Endodermal cell (in vitro differentiated cells): ENCODE measurements around the gene UGP2. TPM values are rescaled to one million over a fixed set of nuclear protein-coding genes. Genes with fewer than 3 reads are reported as not detected.

Experiments
- DNase-seq: peaks from one replicate; pipeline ENCODE4 v3.0.0-alpha.2; 2017
- H3K27ac ChIP-seq: 2 replicates; pipeline ENCODE4 v1.5.1; 2013; ENCODE audit warnings: mild to moderate bottlenecking, low read depth, low read length, moderate library complexity
- H3K27me3 ChIP-seq: 2 replicates; pipeline ENCODE4 v1.6.1; 2013; ENCODE audit warnings: mild to moderate bottlenecking, low read length, moderate library complexity; ENCODE audit not compliant: insufficient read depth, control insufficient read depth, poor library complexity, severe bottlenecking
- H3K36me3 ChIP-seq: 2 replicates; pipeline ENCODE4 v1.7.0; 2013; ENCODE audit warnings: mild to moderate bottlenecking, low read length, moderate library complexity; ENCODE audit not compliant: control insufficient read depth, insufficient read depth
- H3K4me1 ChIP-seq: one replicate; pipeline ENCODE4 v1.7.0; 2013; ENCODE audit warnings: low read length; ENCODE audit not compliant: control insufficient read depth, insufficient read depth
- H3K4me3 ChIP-seq: 2 replicates; pipeline ENCODE4 v1.5.1; 2013; ENCODE audit warnings: mild to moderate bottlenecking, low read length, moderate library complexity
- H3K9ac ChIP-seq: 2 replicates; pipeline ENCODE4 v1.6.1; 2013; ENCODE audit warnings: mild to moderate bottlenecking, low read length, moderate library complexity; ENCODE audit not compliant: poor library complexity, severe bottlenecking; ENCODE audit errors: extremely low read depth
- H3K9me3 ChIP-seq: 2 replicates; pipeline ENCODE4 v1.6.1; 2013; ENCODE audit warnings: mild to moderate bottlenecking, low read length, moderate library complexity; ENCODE audit not compliant: control insufficient read depth
- H3K27ac Mint-ChIP-seq: 2 replicates; pipeline ENCODE4 v1.8.0; 2020; ENCODE audit warnings: mixed read lengths
- H3K27me3 Mint-ChIP-seq: 2 replicates; pipeline ENCODE4 v1.8.0; 2021; ENCODE audit warnings: mild to moderate bottlenecking, mixed read lengths; ENCODE audit not compliant: insufficient read depth
- H3K36me3 Mint-ChIP-seq: 2 replicates; pipeline ENCODE4 v1.8.0; 2020; ENCODE audit warnings: low read depth, mixed read lengths
- H3K4me1 Mint-ChIP-seq: 2 replicates; pipeline ENCODE4 v1.8.0; 2020; ENCODE audit warnings: mixed read lengths
- H3K4me3 Mint-ChIP-seq: 2 replicates; pipeline ENCODE4 v1.8.0; 2020; ENCODE audit warnings: mild to moderate bottlenecking, moderate library complexity, mixed read lengths
- H3K9me3 Mint-ChIP-seq: 2 replicates; pipeline ENCODE4 v1.8.0; 2020; ENCODE audit warnings: mild to moderate bottlenecking, mixed read lengths
- CTCF ChIP-seq: fragments of 200-600 bp; sonication (generic); conservative IDR thresholded peaks from 2 replicates; pipeline ENCODE4 v1.5.0; 2021; ENCODE audit warnings: antibody characterized with exemption, mild to moderate bottlenecking
- WGBS, 2 experiments: methylation state at CpG; one replicate each; pipeline versions ENCODE4 v1.1.5 to v1.1.7; 2013; ENCODE audit warnings: missing lambda C conversion rate in 2 of 2, mixed read lengths in 1 of 2; ENCODE audit not compliant: insufficient coverage in 1 of 2, insufficient read length in 1 of 2; 5-methylcytosine and 5-hydroxymethylcytosine counted together
- total RNA-seq, 2 donors: library from RNA; stranded (reverse); fragmentation: NEBNext Ultra II Directional in 1 of 2; extraction: Animal tissue kit (Norgen Biotek cat#: 25700) in 1 of 2; gene quantifications; 2 replicates in 1 of 2; 3 replicates in 1 of 2; pipeline ENCODE4 v1.2.1, GENCODE V29; 2021

UGP2 gene
- total RNA-seq, 2 donors from 2014 or later, result 104 to 136 TPM

- no peak for TF ChIP-seq CTCF
- Mint-ChIP-seq H3K9me3 (no peaks in the 10 kb centered on the region), H3K4me1 (peaks cover 30% of the 10 kb centered on the region), H3K27ac (no peak overlapping the region), H3K4me3 (no peak overlapping the region), H3K36me3 (peaks cover 57% of the 10 kb centered on the region), H3K27me3 (no peaks in the 10 kb centered on the region)
- H3K4me1 ChIP-seq, result no peaks in the 10 kb centered on the region
- no peak overlapping the region for H3K4me3 ChIP-seq
- peaks cover 89% of the 10 kb centered on the region for H3K36me3 ChIP-seq
- H3K27ac ChIP-seq, result no peak overlapping the region
- H3K9me3 ChIP-seq, result no peaks in the 10 kb centered on the region
- no peak for DNase-seq
- H3K9ac ChIP-seq, result no peak overlapping the region
- WGBS, 2 experiments, result 80 to 92% methylated on average over 1 to 2 of the region's 2 CpGs
- no peaks in the 10 kb centered on the region for H3K27me3 ChIP-seq
Observed at GRCh38 chr2:63893163-63893562, 51.5 kb downstream of the UGP2 start.

- peaks cover 62% of the 10 kb centered on the region for H3K36me3 Mint-ChIP-seq
- H3K4me3 Mint-ChIP-seq, result no peak overlapping the region
- H3K27me3 Mint-ChIP-seq, result no peaks in the 10 kb centered on the region
- no peak overlapping the region for H3K27ac ChIP-seq
- H3K27me3 ChIP-seq, result no peaks in the 10 kb centered on the region
- H3K9me3 ChIP-seq, result no peaks in the 10 kb centered on the region
- TF ChIP-seq CTCF, result no peak
- H3K4me1 Mint-ChIP-seq, result peaks cover 24% of the 10 kb centered on the region
- 89 to 100% methylated on average over 1 of the region's 1 CpG for WGBS, 2 experiments
- H3K9me3 Mint-ChIP-seq, result no peaks in the 10 kb centered on the region
- peaks cover 90% of the 10 kb centered on the region for H3K36me3 ChIP-seq
- no peak overlapping the region for H3K27ac Mint-ChIP-seq
- no peaks in the 10 kb centered on the region for H3K4me1 ChIP-seq
- no peak overlapping the region for H3K4me3 ChIP-seq
- no peak for DNase-seq
- H3K9ac ChIP-seq, result no peak overlapping the region
Observed at GRCh38 chr2:63894167-63894566, 52.5 kb downstream of the UGP2 start.

- H3K9me3 Mint-ChIP-seq, result peaks cover 6% of the 10 kb centered on the region
- H3K27ac Mint-ChIP-seq, result no peak overlapping the region
- no peak overlapping the region for H3K4me3 ChIP-seq
- H3K4me3 Mint-ChIP-seq, result no peak overlapping the region
- WGBS, 2 experiments, result 94 to 100% methylated on average over 1 to 5 of the region's 5 CpGs
- peaks cover 69% of the 10 kb centered on the region for H3K36me3 ChIP-seq
- H3K9me3 ChIP-seq, result peaks cover 18% of the 10 kb centered on the region
- DNase-seq, result no peak
- H3K4me1 Mint-ChIP-seq, result no peaks in the 10 kb centered on the region
- no peak for TF ChIP-seq CTCF
- H3K27ac ChIP-seq, result no peak overlapping the region
- H3K9ac ChIP-seq, result no peak overlapping the region
- no peaks in the 10 kb centered on the region for H3K4me1 ChIP-seq
- H3K36me3 Mint-ChIP-seq, result peaks cover 69% of the 10 kb centered on the region
- H3K27me3 Mint-ChIP-seq, result no peaks in the 10 kb centered on the region
- no peaks in the 10 kb centered on the region for H3K27me3 ChIP-seq
Observed at GRCh38 chr2:63898839-63899238, 57.1 kb downstream of the UGP2 start.
